Sigmoid colon (tissue), 4 donors: ENCODE data around the gene MTCL1.

Experiments used
- EP300 ChIP-seq, 4 donors: sonication (generic); formaldehyde crosslinking; IDR thresholded peaks; one replicate each; pipeline ENCODE4 v1.6.1; 2017; ENCODE audit warnings: antibody characterized with exemption in 4 of 4
- POLR2A ChIP-seq, 2 donors: fragments of 450-650 bp; IDR thresholded peaks; one replicate each; pipeline ENCODE4 v1.6.1; 2016; ENCODE audit warnings: antibody characterized with exemption in 2 of 2, mild to moderate bottlenecking in 2 of 2, moderate library complexity in 2 of 2
- TF ChIP-seq, protein P1 (sequence below), 4 experiments: fragments of 450-650 bp in 3 of 4; fragments of 200-600 bp in 1 of 4; IDR thresholded peaks; one replicate each; pipeline ENCODE4 v1.5.1; 2016 to 2019; ENCODE audit warnings: antibody characterized with exemption in 4 of 4, mild to moderate bottlenecking in 3 of 4, moderate library complexity in 2 of 4

DNA sequence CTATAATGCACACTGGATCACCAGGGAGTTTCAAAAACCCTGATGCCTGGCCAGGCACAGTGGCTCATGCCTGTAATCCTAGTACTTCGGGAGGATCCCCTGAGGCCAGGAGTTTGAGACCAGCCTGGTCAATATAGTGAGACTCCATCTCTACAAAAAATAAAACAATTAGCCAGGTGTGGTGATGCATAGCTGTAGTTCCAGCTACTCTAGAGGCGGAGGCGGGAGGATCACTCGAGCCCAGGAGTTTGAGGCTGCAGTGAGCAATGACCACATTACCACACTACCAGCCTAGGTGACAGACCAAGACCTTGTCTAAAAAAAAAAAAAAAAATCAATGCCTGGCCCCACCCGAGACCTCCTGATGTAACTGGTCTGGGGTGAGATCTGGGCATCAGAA lies 137.2 kb downstream of the MTCL1 start:
- no peak for TF ChIP-seq POLR2A (IDR thresholded peaks at IDR 0.05)
- TF ChIP-seq, protein P1, sequence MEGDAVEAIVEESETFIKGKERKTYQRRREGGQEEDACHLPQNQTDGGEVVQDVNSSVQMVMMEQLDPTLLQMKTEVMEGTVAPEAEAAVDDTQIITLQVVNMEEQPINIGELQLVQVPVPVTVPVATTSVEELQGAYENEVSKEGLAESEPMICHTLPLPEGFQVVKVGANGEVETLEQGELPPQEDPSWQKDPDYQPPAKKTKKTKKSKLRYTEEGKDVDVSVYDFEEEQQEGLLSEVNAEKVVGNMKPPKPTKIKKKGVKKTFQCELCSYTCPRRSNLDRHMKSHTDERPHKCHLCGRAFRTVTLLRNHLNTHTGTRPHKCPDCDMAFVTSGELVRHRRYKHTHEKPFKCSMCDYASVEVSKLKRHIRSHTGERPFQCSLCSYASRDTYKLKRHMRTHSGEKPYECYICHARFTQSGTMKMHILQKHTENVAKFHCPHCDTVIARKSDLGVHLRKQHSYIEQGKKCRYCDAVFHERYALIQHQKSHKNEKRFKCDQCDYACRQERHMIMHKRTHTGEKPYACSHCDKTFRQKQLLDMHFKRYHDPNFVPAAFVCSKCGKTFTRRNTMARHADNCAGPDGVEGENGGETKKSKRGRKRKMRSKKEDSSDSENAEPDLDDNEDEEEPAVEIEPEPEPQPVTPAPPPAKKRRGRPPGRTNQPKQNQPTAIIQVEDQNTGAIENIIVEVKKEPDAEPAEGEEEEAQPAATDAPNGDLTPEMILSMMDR (IDR thresholded peaks at IDR 0.05): no peak
- TF ChIP-seq EP300 (IDR thresholded peaks at IDR 0.05): no peak
